HG03457 (cell line): ENCODE measurements around the gene C1QTNF12.

Experiments
- ATAC-seq: cut with Tn5 transposase; IDR thresholded peaks from one replicate; pipeline ENCODE4 v1.9.1; 2021; ENCODE audit warnings: moderate number of reproducible peaks; ENCODE audit not compliant: unreplicated experiment

Gene C1QTNF12

GRCh38 chr1:1246577-1247340 is at the start of gene C1QTNF12:
C1QTNF12 (minus strand) TSS chr1:1246722; CDS start chr1:1246690, 32 bp downstream.
- no peak for ATAC-seq

DNA sequence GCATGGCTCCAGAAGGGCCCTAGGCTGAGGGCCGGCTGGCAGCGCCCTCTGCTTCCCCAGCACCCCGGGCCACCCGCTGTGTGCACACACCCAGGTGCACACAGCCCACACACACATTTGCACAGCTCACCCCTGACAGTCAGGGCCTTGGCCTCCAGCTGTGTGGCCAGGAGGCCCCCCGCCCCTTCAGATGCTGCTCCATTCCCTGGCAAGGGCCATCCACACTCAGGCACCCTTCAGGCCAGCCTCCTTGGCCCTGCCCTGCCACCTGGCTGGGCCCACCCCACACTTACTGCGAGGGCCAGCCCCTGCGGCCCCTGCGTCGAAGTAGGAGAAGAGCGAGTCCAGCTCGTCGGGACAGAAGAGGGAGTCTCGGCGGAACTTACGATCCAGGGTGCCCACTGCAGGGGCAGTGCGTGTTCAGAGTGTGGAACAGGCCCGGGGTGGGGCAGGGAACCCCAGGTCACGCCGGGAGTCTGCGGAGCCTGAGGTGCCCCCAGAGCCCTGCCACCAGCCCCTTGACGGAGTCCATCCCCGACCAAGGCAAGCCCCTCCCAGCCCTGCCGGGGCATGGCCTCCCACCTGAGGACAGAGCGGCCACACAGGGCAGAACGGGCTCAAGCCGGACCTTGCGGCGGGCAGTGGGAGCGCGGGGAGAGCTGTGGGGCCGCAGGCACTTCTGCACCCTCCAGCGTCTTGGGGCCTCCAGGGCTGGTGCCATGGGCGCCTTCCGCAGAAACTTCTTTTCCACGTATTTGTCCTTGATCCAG is 48.8 kb upstream of the C1QTNF12 start:
- no peak for ATAC-seq

- no peak for ATAC-seq
These were observed 47.8 kb upstream of the C1QTNF12 start for GRCh38 chr1:1294250-1294890.

- no peak for ATAC-seq
These were observed 47.0 kb upstream of the C1QTNF12 start for GRCh38 chr1:1293263-1294249.

- ATAC-seq: no peak
These were observed 46.3 kb upstream of the C1QTNF12 start for GRCh38 chr1:1292851-1293250.

- ATAC-seq: no peak
These were observed 45.9 kb upstream of the C1QTNF12 start for GRCh38 chr1:1292442-1292779.

DNA sequence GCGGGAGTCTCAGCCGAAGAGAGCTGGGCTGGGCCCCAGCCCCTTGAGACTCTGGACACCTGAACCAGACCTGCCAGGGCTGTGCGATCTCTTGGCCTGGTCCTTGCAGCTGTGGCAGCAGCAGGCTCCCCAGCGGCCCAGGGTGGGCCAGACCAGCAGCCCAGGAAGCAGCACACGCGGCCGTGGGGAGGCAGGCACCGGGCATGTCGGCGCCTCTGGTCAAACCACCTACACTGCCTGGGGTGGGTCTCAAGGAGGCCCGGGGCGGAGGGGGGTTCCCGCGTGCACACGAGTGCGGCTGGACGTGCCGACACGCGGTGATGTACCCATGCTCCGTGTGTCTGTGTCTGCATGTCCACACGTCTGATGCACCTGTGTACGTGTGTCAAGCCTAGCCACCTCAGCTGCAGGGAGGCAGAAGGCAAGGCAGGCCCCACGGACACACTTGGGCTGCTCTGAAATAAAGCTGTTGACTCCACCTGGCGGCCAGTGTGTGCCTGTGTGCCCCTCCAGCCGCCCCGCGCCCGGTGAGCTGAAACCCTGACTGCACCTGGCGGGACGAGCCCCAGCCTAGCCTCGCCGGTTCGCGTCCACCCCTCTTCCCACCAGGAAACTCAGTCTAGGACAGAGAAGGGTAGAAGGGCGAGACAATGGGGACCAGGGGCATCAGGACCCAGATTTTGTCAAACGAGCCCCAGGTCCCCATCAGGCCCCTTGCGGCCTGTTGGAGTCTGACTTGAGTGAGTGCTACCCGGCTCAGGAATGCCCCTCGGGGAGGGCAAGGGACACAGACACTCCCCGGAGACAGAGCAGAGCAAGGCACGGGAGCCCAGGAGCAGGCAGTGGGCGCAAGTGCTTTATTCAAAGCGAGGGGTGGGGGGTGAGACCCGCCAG is 45.3 kb upstream of the C1QTNF12 start:
- ATAC-seq: no peak

DNA sequence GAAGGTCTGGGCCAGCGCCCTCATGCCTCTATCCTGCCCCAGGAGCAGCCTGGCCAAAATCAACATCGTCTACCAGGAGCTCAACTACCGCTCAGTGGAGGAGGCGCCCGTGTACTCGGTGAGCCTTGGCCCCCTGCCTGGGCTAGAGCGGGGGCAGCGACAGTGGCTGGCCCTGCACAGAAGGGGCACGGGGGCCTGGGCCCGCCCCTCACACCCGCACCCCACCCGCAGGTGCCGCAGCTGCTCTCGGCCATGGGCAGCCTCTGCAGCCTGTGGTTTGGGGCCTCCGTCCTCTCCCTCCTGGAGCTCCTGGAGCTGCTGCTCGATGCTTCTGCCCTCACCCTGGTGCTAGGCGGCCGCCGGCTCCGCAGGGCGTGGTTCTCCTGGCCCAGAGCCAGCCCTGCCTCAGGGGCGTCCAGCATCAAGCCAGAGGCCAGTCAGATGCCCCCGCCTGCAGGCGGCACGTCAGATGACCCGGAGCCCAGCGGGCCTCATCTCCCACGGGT is 44.6 kb upstream of the C1QTNF12 start:
- ATAC-seq: no peak

DNA sequence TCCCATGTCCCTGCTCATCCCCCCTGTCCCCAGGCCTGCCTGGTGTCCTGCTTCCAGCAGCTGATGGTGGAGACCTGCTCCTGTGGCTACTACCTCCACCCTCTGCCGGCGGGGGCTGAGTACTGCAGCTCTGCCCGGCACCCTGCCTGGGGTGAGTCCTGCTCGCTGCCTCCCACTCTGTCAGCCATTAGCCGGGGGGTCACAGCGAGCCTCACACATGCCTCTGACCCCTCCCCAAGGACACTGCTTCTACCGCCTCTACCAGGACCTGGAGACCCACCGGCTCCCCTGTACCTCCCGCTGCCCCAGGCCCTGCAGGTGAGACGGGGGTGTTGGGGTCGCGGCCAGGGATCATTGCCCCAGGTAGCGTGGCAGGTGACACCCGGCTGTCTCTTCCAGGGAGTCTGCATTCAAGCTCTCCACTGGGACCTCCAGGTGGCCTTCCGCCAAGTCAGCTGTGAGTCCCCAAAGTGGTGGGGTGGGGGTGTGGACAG is 43.8 kb upstream of the C1QTNF12 start:
- ATAC-seq: no peak

GRCh38 chr1:1287288-1288110 is 41.0 kb upstream of the C1QTNF12 start:
- ATAC-seq: no peak

GRCh38 chr1:1286313-1287261 is 40.1 kb upstream of the C1QTNF12 start:
- no peak for ATAC-seq

GRCh38 chr1:1285611-1286311 is 39.2 kb upstream of the C1QTNF12 start:
- no peak for ATAC-seq

DNA sequence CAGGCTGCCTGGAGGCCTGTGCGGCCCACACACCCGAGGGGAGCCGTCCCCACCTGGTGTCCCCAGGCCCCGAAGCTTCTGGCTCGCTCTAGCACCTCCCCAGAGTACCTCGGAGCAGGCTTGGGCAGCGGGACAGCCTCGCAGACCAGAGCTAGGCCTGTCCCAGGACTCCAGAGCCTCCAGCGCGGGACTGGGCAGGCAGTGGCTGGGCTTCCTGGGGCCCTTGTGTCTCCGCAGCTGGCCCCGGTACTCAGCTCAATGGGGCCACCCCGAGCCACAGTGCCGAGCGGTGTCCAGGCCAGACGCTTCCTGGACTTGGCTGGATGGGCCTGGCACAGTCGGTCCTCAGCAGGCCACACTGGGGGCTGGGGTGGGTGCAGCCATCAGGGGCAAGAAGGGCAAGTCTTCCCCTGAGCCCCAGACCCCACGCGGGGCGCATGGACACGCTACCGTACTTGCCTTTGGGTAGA is 38.6 kb upstream of the C1QTNF12 start:
- ATAC-seq: no peak

- ATAC-seq: no peak
These were observed 37.9 kb upstream of the C1QTNF12 start for GRCh38 chr1:1284221-1285101.

DNA sequence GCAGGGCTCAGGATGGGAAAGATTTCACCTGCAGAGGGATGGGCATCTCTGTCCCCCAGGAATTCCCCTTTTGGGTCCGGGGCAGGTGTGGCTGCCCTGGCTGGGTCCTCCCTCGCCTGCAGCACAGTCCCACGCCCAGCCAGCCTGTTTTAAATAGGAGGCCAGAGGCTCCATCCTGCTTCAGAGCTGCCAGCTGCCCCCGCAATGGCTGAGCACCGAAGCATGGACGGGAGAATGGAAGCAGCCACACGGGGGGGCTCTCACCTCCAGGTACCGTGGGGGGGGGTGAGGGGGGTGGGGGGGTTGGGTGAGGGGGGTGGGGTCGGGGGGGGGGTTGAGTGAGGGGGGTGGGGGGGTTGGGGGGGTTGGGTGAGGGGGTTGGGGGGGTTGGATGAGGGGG is 37.3 kb upstream of the C1QTNF12 start:
- no peak for ATAC-seq

DNA sequence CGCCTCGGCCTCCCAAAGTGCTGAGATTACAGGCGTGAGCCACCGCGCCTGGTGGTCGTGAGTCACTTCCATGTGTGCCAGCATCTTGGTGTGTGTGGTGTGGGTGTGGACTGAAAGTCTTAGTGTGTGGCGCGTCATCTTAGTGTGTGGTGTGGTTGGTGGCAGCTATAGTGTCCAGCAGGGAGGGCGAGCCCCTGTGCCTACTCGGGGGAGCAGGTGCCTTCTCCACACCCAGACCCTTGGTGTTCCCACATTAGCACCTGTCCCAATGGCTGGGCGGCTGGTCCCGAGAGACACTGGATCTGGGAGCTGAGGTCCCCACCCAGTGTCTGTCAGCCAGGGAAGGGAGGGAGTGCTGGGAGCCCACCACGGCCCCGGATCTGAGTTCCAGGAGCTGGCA is 36.5 kb upstream of the C1QTNF12 start:
- no peak for ATAC-seq
